AG09319 (cell line): Measurements from ENCODE around the gene PARP3.

Experiments used
- DNase-seq: peaks from one replicate; pipeline ENCODE4 v3.0.0-alpha.2; 2010; ENCODE audit warnings: low read depth; ENCODE audit errors: extremely low read depth
- TF ChIP-seq, protein P1 (sequence below): IDR thresholded peaks from 2 replicates; pipeline ENCODE4 v1.5.1; 2011; ENCODE audit warnings: low read depth, mild to moderate bottlenecking, inconsistent platforms, low read length, moderate library complexity

The PARP3 gene

DNA sequence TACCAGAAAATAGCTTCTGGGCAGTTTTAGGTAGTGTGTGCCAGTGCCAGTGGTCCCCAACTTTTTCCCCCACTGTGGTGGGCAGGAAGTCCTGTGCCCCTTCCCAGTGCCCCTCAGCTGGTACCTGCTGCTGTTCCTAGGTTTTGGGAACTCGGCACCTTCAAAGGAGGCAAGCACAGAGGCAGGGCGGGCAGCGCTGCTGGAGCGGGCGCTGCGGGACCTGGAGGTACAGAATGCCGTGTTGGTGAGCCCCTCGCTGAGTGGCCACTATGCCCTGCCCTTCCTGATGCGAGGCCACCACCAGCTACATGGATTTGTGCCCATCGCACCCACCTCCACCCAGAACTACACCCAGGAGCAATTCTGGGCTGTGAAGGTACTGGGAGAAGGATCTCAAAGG lies 38.1 kb downstream of the PARP3 start:
- TF ChIP-seq, protein P1, sequence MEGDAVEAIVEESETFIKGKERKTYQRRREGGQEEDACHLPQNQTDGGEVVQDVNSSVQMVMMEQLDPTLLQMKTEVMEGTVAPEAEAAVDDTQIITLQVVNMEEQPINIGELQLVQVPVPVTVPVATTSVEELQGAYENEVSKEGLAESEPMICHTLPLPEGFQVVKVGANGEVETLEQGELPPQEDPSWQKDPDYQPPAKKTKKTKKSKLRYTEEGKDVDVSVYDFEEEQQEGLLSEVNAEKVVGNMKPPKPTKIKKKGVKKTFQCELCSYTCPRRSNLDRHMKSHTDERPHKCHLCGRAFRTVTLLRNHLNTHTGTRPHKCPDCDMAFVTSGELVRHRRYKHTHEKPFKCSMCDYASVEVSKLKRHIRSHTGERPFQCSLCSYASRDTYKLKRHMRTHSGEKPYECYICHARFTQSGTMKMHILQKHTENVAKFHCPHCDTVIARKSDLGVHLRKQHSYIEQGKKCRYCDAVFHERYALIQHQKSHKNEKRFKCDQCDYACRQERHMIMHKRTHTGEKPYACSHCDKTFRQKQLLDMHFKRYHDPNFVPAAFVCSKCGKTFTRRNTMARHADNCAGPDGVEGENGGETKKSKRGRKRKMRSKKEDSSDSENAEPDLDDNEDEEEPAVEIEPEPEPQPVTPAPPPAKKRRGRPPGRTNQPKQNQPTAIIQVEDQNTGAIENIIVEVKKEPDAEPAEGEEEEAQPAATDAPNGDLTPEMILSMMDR, result no peak
- no peak for DNase-seq

DNA sequence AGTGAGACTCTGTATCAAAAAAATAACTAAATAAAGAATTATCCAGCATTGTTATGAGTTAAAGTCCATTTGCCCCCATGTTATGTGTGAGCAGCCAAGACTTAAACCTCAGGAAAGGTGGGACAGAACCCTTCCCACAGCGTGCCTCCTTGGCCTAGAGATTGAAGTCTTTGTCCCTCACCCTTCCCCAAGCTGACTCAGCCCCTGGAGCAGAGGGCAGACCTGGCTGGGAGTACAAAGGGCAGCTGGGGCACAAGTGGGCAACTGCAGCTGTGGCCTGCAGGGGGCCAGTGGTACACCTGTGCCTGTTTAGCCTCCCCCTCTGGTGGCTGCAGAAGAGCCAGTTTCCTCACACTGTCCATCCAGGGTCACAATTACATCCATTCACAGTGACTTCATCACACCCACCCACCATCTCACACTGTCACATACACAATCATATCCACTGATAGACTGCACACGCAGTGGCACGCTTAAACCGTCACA lies 40.2 kb downstream of the PARP3 start:
- DNase-seq, result no peak
- TF ChIP-seq, protein P1, result peak; percentile 43

DNA sequence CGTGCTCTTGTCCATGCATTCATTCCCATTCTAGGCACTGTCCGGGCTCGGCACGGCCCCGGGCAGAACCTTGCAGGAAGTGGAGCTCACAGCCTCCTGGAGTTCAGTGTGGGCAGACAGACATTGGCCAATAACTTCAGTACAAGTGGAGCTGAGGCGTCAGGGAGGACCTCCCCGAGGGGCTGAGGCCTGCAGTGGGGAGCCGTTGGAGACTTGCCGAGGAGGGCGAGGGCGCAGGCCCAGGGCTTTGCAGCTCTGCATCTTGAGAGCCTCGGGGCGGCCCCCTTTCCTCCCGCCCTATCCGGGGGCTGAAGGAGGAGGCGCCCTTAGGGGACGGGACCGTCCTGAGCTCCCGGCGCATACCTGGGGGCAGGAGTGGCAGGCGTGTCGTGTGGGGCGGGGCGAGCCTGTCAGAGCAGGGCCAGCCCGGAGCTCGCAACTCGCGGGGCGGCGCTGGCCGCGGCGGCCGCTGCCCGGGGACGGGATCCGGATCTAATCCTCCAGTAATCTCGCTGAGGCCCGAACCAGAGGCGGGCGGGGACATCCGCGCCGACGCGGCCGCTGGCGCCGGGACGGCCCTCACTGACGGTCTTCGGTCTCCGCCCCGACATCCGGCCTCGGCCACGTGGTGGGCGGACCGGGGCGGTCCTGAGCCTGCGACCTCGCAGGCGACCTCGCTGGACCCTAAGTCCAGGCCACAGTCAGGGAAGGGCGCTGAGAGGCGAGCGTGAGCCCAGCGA lies 40.8 kb downstream of the PARP3 start, which contains the start of gene ACY1:
Gene ACY1, plus strand, starts transcription at position 698 of the 740 bp plus-strand sequence. CDS start 530 bp downstream, outside the sequence.
- DNase-seq, result peak; percentile 60
- TF ChIP-seq, protein P1, result no peak

DNA sequence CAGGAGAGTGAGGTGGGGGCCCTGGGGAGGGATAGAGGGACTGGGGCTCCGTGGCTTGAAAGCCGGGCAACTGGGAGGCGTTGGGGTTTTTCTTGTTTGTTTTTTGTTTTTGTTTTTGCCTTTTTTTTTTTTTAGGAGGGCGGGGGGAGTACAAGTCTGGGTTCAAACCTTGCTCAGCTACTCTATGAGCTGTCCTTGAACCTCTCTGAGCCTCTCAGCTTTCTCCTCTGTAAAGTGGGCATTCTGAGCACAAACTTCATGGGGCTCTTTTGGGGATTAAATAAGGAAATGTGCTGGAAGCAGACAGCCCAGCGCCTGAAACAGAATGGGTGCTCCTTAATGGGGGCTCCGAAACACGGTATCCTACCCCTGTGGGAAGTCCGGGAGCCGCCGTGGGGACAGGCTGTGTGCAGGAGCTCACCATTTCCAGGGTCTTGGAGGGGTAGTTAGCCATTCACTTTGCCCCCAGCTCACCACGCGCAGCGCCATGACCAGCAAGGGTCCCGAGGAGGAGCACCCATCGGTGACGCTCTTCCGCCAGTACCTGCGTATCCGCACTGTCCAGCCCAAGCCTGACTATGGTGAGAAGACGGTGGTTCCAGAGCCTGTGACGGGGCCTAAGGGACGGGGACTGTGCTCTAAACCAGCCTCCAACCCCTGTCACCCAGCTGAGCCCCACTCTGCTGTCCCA lies 41.6 kb downstream of the PARP3 start:
- TF ChIP-seq, protein P1, result no peak

DNA sequence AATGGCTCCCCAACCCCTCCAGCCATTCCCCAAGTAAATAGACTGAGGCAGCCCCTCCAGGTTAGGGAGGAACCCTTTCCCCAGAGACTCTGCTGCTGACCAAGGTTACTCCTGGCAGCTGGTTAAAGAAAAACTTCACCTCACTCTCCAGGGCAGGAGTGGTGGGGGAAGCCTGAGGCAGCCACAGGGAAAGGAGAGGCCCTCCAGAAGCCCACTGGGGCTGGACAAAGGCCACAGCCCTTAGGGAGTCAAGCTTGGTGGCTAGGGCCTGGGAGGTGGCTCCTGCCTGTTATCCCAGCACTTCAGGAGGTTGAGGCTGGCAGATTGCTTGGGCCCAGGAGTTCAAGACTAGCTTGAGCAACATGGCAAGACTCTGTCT lies 42.1 kb downstream of the PARP3 start:
- TF ChIP-seq, protein P1, result no peak

More for the DNA sequence above, 41.6 kb downstream of the PARP3 start:
- no peak for DNase-seq

DNA sequence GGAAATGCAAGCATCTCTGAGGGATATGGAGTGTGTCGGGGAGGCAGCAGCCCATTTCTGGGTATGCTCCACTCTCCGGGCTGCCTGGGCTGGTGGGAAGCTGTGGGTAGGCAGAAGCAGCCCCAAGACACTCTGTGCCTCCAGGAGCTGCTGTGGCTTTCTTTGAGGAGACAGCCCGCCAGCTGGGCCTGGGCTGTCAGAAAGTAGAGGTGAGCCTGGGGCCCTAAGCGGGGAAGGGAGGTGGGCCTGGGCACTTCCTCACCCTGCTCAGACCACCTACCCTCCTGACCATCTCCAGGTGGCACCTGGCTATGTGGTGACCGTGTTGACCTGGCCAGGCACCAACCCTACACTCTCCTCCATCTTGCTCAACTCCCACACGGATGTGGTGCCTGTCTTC lies 42.9 kb downstream of the PARP3 start:
- TF ChIP-seq, protein P1, result no peak
- DNase-seq, result no peak

More for the DNA sequence above, 42.1 kb downstream of the PARP3 start:
- no peak for DNase-seq
